COR-L47 (cell line): ENCODE results near the gene ADAM11.

Experiments
- DNase-seq: peaks from one replicate; lab custom pipeline; 2025; lab: John Stamatoyannopoulos, UW

Gene ADAM11

DNA sequence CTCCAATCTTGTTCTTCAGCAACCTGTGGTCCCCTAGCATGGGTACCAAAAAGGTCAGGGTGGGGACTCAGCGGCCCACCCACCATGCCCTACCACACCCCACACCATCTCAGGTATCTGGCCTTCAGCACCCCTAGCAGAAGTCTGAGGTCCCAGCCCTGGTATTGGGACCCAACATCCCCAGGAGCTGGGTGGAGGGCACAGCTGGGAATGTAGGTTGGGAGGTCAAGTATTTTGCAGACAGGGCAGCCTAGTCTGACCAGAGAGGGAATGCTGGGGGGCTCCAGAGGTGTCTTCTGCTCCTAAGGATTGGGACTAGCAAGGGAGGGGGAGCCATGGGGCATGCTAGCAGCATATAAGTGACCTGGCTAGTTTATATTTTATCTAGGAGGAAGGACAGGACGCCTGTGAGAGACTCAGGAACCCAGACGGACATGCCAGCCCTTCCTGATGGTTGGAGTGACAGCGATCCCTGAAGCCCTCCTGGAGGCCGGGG, 822 bp upstream of the ADAM11 start:
- no peak for DNase-seq

DNA sequence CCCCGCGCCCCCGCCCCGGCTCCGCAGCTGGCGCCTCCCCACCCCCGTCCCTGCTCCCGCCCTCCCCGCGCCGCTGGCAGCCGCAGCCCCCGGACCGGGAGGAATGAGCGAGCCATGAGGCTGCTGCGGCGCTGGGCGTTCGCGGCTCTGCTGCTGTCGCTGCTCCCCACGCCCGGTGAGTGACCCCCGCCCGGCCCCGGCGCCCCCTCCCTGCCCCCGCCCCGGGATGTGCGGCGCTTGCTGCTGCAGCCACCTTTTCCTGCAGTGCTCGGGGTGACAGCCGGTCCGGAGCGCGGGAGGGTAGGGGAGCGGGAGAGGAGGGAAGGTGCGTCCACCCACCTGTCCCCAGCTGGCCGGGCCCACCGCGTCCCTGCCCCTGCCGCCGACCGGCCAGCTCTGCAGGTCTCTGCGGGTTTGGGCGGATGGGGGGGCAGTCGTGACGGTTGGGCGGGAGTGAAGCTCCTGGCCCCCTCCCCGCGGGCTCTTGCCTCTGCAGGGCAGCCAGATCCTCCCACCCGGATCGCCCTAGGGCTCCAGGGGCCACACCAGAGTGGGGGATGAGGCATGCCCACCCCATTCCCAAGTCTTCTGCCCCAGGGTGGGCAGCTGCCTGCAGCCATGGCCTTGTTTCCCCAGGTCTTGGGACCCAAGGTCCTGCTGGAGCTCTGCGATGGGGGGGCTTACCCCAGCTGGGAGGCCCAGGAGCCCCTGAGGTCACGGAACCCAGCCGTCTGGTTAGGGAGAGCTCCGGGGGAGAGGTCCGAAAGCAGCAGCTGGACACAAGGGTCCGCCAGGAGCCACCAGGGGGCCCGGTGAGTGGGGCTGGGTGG, 513 bp downstream of the ADAM11 start:
- DNase-seq: no peak

DNA sequence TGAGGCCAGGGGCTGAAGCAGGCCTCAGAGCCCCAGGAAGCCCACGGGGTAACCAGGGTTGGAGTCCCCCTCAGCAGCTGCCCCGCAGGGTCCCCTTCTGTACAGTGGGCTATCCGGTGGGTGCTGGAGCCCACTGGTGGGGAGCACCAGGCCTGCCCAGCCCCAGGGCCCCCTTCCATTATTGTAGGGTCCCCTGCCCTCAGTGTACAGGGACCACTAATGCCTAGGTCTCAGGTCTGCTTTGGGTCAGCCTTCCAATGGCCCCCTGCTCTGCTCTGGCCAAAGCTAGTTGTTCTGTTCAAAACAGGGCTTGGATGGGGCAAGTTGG, 1.1 kb downstream of the ADAM11 start:
- DNase-seq: no peak

DNA sequence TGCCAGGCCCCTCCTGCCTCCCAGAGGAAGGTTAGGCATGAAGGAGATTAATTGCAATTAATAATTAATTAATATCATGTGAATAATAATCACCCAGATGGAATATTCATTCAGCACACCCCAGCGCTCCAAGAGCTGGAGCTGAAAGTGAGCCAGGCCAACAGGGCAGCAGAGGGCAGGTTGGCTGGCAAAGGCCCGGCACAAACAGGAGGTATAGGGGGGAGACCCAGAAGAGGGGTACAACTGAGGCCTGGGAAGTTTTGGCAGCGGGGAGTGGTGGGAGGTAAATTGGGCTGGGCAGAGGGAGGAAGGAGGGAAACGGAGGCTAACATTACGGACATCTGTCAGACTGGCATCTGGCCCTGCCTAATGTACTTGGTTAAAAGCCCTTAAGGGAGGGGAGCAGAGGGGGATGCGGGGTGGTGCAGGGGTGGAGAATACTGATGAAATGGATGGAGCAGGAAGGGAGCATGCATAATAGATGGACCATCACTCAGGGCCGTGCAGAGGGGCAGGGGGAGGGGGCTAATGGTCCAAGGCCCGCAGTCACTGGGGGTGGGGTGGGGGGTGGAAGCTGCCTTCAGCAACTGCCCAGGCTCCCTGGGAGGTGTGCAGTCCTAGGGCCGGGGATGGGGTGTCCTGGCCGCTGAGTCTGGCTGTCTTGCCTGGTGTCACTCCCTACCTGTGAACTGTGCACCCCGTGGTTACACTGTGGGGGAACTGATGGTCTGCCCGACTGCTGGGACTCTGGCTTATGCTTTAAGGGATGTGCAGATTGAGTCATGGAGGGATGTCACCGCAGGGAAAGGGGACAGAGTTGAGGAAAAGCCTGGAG, 1.9 kb downstream of the ADAM11 start:
- DNase-seq: no peak

DNA sequence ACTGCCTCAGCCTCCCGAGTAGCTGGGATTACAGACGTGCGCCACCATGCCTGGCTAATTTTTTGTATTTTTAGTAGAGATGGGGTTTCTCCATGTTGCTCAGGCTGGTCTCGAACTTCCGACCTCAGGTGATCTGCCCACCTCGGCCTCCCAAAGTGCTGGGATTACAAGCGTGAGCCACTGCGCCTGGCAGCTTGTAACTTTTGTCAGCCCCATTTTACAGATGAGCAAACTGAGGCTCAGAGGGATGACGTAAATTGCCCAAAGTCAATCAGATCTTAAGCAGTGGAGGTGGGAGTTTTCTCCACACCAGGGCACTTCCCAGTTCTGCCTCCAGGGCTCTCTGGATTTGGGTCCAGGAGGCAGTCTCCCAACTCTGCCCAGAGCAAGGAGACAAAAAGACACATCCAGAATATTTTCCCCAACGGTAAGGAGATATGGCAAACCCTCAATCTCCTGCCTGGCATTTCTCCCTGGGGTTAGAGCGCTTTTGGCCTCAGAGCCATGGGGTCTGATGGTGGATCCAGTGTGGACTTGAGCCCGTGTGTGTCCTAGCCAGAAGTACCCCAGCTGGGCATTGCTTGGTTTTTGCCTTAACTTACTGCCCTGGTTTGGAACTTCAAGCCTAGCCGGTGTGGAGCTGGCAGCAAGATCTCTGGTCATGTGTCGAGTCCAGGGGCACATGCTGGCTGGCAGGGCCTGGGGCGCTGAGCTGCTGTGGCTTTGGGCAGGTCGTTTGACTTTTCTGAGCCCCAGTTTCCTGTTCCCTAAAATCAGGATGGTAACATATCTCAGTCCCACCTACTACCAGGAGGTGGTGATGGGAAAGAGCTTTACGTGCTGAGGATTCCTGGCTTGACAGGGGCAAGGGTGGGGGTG, 3.4 kb downstream of the ADAM11 start:
- no peak for DNase-seq

DNA sequence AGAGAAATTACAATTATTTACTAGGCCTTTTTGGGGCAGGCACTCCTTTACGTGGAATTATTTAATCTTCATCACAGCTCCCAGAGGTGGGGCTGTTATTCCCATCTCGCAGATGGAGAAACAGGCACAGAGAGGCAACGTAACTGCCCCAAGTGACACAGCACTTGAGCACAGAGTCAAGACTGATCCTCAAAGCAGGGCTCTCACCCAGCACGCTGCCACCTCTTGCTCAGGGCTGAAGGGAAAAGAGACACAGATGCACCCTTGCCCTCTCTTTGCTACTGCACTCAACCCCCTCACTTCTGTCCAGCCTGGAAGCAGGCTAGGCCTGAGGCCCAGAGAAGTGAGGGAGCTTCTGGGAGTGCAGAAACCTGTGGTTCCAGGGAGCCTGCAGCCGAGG, 4.4 kb downstream of the ADAM11 start:
- DNase-seq: no peak

DNA sequence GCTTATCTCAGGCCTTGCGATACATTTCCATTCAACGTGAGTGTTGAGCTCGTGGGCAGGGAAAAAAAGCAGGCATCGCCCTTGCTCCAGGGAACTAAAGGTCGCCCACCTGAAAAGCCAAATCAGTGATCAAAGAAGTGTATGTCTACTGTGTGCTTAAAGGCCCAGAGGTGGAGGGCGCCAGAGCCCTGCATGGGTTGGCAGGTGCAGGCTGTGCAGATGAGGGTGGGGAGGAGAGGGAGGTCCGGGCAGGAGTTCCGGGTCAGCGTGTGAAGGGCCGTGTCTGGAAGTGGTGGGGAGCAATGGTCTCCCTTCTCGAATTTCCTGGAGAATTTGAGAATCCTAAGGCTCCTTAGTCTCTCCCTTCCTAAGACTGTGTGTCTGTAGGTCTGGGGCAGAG, 7.2 kb downstream of the ADAM11 start:
- DNase-seq: no peak

DNA sequence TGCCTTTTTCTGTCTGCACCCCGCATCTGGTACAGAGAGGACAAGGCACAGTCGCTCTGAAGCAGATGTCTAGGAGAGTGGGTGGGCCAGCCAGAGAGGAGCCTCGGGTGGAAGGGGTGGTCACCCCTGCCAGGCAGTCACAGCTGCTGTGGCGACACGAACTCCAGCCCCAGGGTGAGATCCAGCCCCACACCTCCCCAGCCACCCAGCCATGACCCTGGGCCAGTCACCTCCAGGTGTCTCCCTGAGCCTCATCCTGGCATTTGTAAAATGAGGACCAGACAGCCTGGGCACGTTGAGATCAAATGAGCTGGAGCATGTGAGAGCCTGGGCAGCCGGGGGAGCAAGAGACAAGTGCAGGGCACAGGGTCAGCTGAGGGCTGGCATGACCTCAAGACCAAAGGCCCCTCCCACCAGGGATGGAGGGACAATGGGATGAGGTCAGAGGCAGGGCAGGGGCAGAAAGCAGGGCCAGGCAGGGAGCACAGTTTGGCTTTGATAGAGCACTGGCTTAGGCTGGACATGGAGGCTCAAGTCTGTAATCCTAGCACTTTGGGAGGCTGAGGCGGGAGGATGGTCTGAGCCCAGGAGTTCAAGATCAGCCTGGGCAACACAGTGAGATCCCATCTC, 7.7 kb downstream of the ADAM11 start:
- no peak for DNase-seq

DNA sequence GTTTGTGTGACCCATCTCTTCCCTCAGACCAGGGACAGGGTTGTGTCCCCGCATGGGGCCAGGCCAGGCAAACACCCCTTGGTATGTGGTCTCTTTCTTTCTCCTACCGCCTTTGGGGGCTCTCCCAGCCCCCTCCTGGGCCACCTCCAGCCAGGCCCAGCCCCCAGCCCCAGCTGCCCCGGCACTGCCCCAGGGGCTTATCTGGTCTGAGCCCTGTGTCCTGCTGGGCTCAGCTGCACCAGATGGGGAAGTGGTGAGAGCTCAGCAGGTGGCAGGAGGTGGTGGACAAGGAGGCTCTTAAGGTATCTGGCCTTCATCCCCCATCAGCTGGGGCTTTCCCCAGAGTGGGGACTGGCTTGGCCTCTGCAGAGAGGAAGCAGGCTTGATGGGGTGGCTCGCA, 8.7 kb downstream of the ADAM11 start:
- no peak for DNase-seq

DNA sequence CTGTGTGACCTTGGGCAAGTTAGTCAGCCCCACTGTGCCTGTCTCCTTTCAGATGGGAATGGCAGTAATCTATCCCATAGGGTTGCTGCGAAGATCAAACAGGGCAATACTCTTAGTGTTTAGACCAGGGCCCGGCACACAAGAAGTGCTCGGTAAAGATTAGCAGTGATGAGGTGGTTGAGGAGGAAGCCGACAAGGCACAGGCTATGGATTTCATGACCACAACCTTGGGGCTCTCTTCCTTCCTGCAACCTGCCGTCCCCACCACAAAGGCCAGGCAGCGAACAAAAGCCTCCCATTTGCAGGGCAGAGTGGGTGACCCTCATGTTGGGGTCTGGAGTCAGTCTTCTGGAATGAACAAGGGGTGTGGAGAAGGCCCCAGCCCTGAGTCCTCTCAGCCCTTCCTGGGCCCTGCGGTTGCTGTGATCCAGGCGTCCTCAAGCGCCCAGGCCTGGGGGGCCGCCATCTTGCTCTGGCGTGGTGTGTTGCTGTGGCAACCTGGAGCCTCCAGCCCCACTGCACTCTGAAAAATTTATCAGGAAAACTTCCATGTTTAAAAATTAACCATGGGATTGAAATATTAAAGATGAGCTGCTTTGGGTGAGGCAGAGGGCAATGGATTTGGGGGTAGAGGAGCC, 9.8 kb downstream of the ADAM11 start:
- DNase-seq: no peak

DNA sequence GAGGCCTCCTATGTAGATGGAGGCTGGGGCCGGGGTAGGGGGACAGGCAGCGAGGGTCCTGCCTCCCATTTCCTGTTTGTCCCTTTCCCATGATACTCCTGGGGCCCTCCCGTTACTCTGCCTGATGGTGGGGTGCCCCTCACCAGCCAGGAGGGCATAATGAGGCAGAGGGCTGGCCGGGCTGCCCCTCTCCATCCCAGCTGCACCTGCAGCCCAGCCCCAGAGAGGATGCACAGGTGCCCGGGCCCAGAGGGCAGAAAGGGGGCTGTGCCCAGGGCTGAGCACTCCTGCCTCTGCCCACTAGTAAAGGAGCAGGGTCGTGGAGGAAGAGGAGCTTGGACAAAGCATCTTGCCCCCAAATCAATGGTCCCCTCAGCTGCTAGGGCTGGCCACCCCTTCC, 10.4 kb downstream of the ADAM11 start:
- no peak for DNase-seq

DNA sequence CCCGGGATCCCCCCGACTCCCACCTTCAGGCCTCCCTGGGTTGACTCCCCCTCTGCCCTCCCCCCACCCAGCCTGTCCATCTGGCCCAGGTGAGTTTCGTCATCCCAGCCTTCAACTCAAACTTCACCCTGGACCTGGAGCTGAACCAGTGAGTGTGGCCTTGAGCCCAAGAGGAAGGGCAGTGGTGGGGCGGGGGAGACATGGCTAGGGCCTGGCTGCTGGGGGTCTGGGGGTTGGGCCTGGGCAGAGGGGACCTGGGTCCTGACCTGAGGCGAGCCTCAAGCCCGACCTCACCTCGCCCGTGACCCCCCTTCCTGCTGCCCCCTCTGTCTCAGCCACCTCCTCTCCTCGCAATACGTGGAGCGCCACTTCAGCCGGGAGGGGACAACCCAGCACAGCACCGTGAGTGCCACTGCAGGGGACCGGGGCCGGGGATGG, 10.9 kb downstream of the ADAM11 start:
- DNase-seq: no peak

DNA sequence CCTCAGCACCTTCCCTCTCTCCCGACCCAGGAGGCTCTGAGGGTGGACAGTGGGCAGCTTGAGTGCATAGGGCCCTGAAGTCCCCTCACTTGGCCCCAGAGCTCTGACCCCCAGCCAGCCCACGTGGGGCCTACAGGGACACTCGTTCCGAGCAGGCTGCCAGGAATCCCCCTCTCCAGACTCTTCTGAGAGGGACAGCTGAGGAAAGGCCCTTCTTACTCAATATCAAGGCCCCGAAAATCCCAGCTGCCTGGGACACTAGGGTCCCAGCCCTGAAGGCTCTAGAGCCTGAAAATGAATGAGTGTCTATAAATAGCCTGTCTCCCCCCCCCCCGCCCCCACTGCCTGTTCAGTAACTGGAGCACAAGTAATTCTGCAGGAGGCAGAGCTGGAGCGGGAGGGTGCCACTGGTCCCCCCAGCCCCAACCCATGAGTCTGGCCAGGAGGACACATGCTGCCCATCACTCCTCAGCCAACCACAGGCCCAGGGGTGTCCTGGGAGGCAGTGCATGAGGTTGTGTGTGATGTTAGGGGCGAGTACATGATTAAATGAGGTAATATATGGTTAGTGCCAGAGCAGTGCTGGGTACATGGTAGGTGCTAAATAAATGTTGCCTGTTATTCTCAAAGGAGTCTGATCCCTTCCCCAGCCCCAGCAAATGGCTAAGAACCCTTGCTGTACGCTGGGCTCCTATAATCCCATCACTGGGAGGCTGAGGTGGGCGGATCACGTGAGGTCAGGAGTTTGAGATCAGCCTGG, 11.6 kb downstream of the ADAM11 start:
- DNase-seq: no peak

DNA sequence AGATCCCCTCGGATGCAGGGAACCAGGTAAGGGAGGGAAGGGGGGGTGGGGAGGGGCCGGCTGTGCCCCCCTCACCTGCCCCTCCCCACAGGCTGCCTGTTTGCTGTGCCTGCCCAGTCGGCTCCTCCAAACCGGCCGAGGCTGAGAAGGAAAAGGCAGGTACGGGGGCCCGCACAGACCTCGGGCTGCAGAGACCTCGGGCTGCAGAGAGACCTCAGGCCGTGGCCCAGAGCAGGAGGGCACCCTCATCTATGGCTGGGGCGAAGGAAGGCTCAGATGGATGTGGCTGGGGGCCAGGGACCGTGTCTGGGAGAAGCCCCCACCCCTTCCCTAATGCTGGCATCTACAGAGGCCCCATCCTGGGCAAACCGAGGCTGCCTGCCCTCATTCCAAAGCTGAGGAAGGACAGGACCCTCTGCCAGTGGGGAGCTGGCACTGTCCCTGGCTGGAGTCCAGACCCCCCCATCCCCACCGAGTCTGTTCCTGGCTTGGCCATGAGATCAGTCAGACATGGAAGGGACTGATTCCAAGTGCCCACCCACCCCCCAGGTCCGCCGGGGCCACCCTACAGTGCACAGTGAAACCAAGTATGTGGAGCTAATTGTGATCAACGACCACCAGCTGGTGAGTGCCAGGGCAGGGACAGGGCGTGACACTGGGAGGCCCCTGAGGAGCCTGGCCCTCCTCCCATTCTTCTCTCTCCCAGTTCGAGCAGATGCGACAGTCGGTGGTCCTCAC, 13.7 kb downstream of the ADAM11 start:
- no peak for DNase-seq

DNA sequence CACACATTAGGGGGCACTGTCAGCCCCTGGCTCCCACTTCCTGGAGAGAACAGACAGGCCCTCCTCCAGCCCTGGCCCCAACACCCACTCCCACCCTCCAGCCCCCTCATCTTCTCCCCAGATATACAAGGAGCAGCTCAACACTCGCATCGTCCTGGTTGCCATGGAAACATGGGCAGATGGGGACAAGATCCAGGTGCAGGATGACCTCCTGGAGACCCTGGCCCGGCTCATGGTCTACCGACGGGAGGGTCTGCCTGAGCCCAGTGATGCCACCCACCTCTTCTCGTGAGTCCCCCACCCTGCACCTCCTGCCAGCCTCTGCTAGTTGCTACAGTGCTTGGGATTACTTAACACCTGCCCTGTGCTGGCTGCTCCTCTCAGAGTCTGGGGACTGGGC, 14.4 kb downstream of the ADAM11 start:
- DNase-seq: no peak

DNA sequence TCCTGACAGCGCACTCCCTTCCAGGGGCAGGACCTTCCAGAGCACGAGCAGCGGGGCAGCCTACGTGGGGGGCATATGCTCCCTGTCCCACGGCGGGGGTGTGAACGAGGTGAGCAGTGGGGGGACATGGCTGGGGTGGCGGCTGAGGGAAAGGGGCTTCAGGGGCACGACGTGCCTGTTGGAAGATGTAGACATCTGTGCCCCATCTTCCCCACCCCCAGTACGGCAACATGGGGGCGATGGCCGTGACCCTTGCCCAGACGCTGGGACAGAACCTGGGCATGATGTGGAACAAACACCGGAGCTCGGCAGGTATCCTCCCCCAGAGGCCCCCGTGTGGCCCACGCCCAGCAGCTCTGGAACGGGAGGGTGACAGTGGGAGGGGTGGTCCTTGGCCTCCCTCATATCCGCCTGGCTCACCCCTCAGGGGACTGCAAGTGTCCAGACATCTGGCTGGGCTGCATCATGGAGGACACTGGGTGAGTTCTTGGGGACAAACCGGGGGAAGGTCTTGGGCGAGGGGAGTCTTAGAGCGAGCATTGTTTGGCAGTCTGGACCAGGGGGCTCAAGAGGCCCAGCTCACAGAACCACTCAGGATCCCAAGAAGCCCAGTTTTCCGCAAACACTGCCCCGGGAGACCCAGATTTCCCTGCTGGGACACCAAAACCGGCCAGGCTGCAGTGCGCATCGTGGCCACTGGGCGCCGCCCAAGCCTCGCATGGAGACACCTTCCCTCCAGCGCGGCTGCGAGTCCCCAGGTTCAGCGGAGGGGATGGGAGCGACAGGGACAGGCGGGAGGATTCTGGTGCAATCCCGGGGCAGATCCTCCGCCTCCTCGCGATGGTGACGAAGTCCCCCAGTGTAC, 15.7 kb downstream of the ADAM11 start:
- DNase-seq: peak; percentile 78

DNA sequence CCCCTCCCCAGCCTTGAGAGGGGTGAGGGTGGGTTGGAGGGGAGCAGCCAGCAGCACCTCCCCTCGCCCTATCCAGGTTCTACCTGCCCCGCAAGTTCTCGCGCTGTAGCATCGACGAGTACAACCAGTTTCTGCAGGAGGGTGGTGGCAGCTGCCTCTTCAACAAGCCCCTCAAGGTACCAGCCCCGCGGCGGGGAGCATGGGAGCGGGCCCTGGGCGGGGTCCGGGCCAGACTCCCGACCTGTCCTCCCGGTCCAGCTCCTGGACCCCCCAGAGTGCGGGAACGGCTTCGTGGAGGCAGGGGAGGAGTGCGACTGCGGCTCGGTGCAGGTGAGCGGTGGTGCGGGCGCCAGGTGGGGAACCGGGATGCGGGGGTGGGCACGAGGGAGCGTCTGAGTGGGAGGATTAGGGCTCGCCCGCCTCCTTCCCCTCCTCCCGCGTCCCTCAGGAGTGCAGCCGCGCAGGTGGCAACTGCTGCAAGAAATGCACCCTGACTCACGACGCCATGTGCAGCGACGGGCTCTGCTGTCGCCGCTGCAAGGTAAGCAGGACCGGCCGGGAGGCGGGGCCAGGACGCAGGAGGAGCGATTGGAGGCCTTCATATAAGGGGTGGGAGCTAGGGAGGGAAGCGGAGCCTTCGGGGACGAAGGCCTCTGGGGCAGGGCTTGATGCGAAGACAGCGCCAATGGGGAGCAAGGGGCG, 16.5 kb downstream of the ADAM11 start:
- peak; percentile 98 for DNase-seq
